ENCODE measurements around the gene LHFPL2. TPM values are rescaled to one million over a fixed set of nuclear protein-coding genes. Genes with fewer than 3 reads are reported as not detected.

Gene LHFPL2
- polyA plus RNA-seq, 1 of the 3 experiments (the other 2 are of a cell fraction): 10.4 TPM

DNA sequence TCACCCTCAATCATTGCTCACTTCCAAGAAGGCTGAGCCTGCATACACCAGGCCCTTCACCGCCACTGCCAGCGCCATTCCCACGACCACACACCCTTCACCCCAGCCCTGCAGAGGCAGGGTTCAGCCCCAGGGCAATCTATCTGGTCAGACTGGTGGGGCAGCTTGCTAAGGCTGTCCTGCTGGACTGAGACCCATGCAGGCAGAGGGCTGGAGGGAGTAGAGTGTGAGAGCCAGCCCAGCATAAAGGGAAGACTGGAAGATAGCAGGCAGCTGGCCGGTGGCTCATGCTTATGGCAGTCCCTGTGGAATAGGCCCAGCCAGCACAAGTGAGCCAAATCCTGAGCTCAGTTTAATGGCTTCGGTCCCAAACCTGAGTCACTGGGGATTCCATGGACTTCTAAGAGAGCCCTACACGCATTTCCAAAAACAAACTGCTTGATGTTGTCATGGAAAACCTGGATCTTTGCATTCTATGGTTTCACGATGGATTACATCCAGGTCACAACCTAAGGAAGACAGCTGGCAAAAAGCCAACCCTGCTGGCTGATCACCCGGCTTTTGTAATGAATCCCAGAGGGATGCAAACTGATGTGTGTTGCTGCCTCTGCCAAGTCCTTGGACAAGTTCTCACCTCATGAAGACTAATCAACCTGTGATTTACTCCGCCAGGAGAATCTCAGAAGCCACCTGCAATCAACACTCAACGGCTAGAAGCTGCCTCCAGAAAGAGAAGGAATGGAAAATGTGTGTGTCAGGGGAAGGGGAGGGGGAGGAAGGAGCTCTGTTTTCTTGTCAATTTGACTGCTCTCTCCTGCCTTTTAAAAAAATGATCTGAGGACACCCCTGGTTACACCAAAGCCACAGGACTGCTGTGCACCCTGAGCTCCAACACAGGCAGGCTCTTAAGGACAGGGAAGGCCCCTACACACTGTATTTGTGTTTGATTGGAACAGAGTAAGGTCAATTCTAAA is 143.6 kb downstream of the LHFPL2 start (continued):
- TF ChIP-seq, protein P1, sequence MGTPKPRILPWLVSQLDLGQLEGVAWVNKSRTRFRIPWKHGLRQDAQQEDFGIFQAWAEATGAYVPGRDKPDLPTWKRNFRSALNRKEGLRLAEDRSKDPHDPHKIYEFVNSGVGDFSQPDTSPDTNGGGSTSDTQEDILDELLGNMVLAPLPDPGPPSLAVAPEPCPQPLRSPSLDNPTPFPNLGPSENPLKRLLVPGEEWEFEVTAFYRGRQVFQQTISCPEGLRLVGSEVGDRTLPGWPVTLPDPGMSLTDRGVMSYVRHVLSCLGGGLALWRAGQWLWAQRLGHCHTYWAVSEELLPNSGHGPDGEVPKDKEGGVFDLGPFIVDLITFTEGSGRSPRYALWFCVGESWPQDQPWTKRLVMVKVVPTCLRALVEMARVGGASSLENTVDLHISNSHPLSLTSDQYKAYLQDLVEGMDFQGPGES (IDR thresholded peaks at IDR 0.05; ENCODE audit: low read depth, low read length): no peak
- TF ChIP-seq YY1 (IDR thresholded peaks at IDR 0.05; ENCODE audit: low read depth) (peak; percentile 38; the same call in 1 of the 2 replicates), GABPA (IDR thresholded peaks at IDR 0.05; ENCODE audit: low read depth) (0 out of 2 replicates have a peak, but pooled peaks have one; percentile 37), TEAD4 (IDR thresholded peaks at IDR 0.05; ENCODE audit: borderline replicate concordance, insufficient read depth) (peak; percentile 87), TCF12 (IDR thresholded peaks at IDR 0.05) (peak; percentile 90), FOSL2 (IDR thresholded peaks at IDR 0.05; ENCODE audit: borderline replicate concordance, low read depth) (peak; percentile 94), EP300 (IDR thresholded peaks at IDR 0.05; ENCODE audit: borderline replicate concordance in 1 of 2, low read depth in 1 of 2, low read length in 1 of 2) (peak; percentile 12 to 78), GATA2 (CRISPR knock-in tag; IDR thresholded peaks at IDR 0.05) (no peak)
- TF ChIP-seq, protein P2, sequence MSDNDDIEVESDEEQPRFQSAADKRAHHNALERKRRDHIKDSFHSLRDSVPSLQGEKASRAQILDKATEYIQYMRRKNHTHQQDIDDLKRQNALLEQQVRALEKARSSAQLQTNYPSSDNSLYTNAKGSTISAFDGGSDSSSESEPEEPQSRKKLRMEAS (IDR thresholded peaks at IDR 0.05; ENCODE audit: low read depth): peak; percentile 71

DNA sequence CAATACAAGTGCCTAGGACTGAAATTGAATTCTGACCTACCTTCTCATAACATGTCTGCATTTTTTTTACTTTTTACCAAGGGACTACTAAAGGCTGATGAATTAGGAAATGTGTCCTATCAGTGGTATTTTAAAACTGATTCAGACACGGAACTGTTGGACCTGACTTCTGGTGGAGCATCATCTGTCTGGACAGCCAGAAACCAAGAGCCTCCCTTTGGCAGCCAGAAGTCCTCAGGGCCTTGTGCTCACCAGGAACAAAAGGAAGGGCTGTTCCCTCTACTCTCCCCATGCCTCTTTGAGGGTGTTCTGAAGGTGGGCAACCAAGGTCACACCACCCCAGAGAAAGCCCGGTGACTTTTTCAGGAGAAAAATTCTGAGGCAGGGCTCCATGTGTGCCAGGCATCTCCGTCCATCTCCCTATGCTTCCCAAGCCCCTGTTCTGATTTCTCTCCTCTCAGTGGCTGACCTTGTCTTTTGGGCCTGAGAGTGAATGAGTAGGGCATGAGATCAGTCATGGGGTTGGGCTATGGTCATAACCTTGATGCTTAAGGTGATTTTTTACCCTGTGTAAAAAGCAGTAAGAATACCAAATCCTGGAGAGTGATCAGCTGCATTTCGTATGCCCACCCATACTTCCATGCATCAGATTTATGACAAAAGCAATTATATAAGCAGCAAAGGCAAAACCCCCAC is 144.5 kb downstream of the LHFPL2 start:
- peaks cover 47 to 64% of the 10 kb centered on the region in 2 experiments for H3K4me1 ChIP-seq (ENCODE audit: control insufficient read depth in 1 of 2, insufficient read depth in 2 of 2, low read depth in 1 of 2, low read length in 1 of 2)
- POLR2A ChIA-PET: interaction anchor here (1.0 kb wide), 1 partner anchor 8 kb away, joined by 3 read pairs; no protein-coding TSS in a partner anchor

More for the DNA sequence above, 144.5 kb downstream of the LHFPL2 start:
- Histone ChIP-seq H3K9me2 (no peaks in the 10 kb centered on the region), H3K27ac (ENCODE audit: low read depth in 2 of 2, low read length in 1 of 2) (peak overlapping the region; percentile 85 to 99), H3F3A (replicated peaks; ENCODE audit: insufficient read depth) (peaks cover 54% of the 10 kb centered on the region), H2AFZ (ENCODE audit: low read depth) (no peak overlapping the region), H3K9ac (peak overlapping the region; percentile 77), H3K4me3 (ENCODE audit: low read depth in 2 of 2, low read length in 1 of 2) (no peak overlapping the region), H3K36me3 (replicated peaks in 1 of 2; ENCODE audit: control insufficient read depth in 1 of 2, insufficient read depth in 2 of 2, low read length in 1 of 2) (peaks cover 0 to 20% of the 10 kb centered on the region in 2 experiments), H3K4me2 (peak overlapping the region; percentile 62; the same call in 1 of the 2 replicates), H3K9me3 (no peaks in the 10 kb centered on the region), H3K79me2 (ENCODE audit: insufficient read depth) (peaks cover 89% of the 10 kb centered on the region), H3K27me3 (ENCODE audit: insufficient read depth) (no peaks in the 10 kb centered on the region), H4K20me1 (ENCODE audit: insufficient read depth) (no peaks in the 10 kb centered on the region)
- 88% methylated on average over 4 of the region's 4 CpGs for WGBS (ENCODE audit: low lambda C conversion rate)
- no peak for TF ChIP-seq GATA2 (CRISPR knock-in tag; IDR thresholded peaks at IDR 0.05)
- no peak for TF ChIP-seq FOSL2 (IDR thresholded peaks at IDR 0.05; ENCODE audit: borderline replicate concordance, low read depth)
- TF ChIP-seq POLR2AphosphoS5 (IDR thresholded peaks at IDR 0.05; ENCODE audit: low read depth, low read length): no peak
- TF ChIP-seq, protein P3, sequence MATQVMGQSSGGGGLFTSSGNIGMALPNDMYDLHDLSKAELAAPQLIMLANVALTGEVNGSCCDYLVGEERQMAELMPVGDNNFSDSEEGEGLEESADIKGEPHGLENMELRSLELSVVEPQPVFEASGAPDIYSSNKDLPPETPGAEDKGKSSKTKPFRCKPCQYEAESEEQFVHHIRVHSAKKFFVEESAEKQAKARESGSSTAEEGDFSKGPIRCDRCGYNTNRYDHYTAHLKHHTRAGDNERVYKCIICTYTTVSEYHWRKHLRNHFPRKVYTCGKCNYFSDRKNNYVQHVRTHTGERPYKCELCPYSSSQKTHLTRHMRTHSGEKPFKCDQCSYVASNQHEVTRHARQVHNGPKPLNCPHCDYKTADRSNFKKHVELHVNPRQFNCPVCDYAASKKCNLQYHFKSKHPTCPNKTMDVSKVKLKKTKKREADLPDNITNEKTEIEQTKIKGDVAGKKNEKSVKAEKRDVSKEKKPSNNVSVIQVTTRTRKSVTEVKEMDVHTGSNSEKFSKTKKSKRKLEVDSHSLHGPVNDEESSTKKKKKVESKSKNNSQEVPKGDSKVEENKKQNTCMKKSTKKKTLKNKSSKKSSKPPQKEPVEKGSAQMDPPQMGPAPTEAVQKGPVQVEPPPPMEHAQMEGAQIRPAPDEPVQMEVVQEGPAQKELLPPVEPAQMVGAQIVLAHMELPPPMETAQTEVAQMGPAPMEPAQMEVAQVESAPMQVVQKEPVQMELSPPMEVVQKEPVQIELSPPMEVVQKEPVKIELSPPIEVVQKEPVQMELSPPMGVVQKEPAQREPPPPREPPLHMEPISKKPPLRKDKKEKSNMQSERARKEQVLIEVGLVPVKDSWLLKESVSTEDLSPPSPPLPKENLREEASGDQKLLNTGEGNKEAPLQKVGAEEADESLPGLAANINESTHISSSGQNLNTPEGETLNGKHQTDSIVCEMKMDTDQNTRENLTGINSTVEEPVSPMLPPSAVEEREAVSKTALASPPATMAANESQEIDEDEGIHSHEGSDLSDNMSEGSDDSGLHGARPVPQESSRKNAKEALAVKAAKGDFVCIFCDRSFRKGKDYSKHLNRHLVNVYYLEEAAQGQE (IDR thresholded peaks at IDR 0.05; ENCODE audit: low read depth, low read length): no peak
- TF ChIP-seq MXI1 (IDR thresholded peaks at IDR 0.05; ENCODE audit: low read depth, low read length): no peak
- no peak for TF ChIP-seq NFIC (IDR thresholded peaks at IDR 0.05; ENCODE audit: borderline replicate concordance)
- TF ChIP-seq GABPA (IDR thresholded peaks at IDR 0.05; ENCODE audit: low read depth): no peak
- DNase-seq: no peak
- CTCF ChIA-PET: interaction anchor here (1.1 to 2.5 kb wide), 4 partner anchors 11 to 469 kb away, joined by 3 to 7 read pairs (median 4); no protein-coding TSS in a partner anchor
